SK-N-MC (cell line): Measurements from ENCODE around the gene SPEM3.

Experiments
- FOXP2 ChIP-seq: optimal IDR thresholded peaks from 2 replicates; pipeline ENCODE3; 2011; ENCODE audit warnings: mild to moderate bottlenecking, moderate library complexity; ENCODE audit not compliant: insufficient read depth; ENCODE audit errors: extremely low read length, control extremely low read depth
- POLR2AphosphoS5 ChIP-seq: IDR thresholded peaks from 2 replicates; pipeline ENCODE4 v1.6.1; 2012; ENCODE audit warnings: mild to moderate bottlenecking, low read depth, low read length, borderline replicate concordance

DNA sequence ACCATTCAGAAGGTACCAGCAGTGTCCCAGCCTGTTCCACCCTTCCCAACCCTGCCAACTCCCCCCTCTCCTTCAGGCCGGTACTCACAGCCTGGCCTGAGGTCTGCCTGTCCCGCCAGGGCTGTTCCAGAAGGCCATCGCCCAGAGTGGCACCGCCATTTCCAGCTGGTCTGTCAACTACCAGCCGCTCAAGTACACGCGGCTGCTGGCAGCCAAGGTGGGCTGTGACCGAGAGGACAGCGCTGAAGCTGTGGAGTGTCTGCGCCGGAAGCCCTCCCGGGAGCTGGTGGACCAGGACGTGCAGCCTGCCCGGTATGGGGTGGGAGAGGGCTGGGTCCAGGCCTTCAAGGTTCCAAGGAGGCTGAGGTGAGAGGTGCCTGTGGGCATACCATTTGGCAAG lies 13.8 kb upstream of the SPEM3 start:
- TF ChIP-seq POLR2AphosphoS5 (no peak), FOXP2 (no peak)
